K562 (cell line): ENCODE measurements around the gene LOXL4. TPM values are rescaled to one million over a fixed set of nuclear protein-coding genes. Genes with fewer than 3 reads are reported as not detected.

ENCODE experiments used
- ATAC-seq: fragments of 200-7000 bp; cut with Tn5 transposase; 3 replicates; pipeline ENCODE4 v1.9.1; 2020; ENCODE audit warnings: moderate library complexity
- BruUV-seq: library from RNA; stranded (reverse); fragments of 400-500 nt; replicated peaks from 2 replicates; lab custom pipeline; 2021; lab: Mats Ljungman, UMichigan
- CTCF ChIA-PET: fragments of 300-600 bp; formaldehyde crosslinking; extraction: SDS; loops from one replicate; lab custom pipeline; 2021; ENCODE audit warnings: low intra/inter-chr PET ratio; lab: Yijun Ruan, JAX
- POLR2A ChIA-PET: fragments of 300-600, 350-650 bp; sonication (Branson Sonifier 250); formaldehyde crosslinking; extraction: SDS; loops from one replicate; lab custom pipeline; 2021; ENCODE audit warnings: antibody characterized with exemption, inconsistent platforms; lab: Yijun Ruan, JAX
- DNase-seq, 4 experiments: peaks; one replicate each; pipeline versions ENCODE4 v3.0.0 to v3.0.0-alpha.2; 2011 to 2018; ENCODE audit warnings: low spot score in 3 of 4, mixed read lengths in 3 of 4; ENCODE audit errors: extremely low read depth in 1 of 4
- FAIRE-seq: peaks from 2 replicates; lab custom pipeline; 2011; peaks lifted over from hg19 to GRCh38; lab: Jason Lieb, UNC
- H2AFZ ChIP-seq: 2 replicates; pipeline ENCODE4 v1.6.0; 2011; ENCODE audit warnings: low read depth, low read length, control low read depth, inconsistent platforms
- H3K27ac ChIP-seq: fragments of 200-600 bp; 3 replicates; pipeline ENCODE4 v1.8.0; 2011; ENCODE audit warnings: low read depth, mild to moderate bottlenecking, control low read depth, inconsistent platforms, low read length, moderate library complexity, mixed read lengths; ENCODE audit errors: extremely low read depth
- H3K27me3 ChIP-seq, 2 experiments: fragments of 300-600 bp in 1 of 2; 2 replicates in 1 of 2; 3 replicates in 1 of 2; pipeline versions ENCODE4 v1.6.0 to v1.8.0; 2011; ENCODE audit warnings: inconsistent platforms in 2 of 2, low read length in 2 of 2, mild to moderate bottlenecking in 1 of 2, mixed read lengths in 1 of 2, moderate library complexity in 1 of 2; ENCODE audit not compliant: control insufficient read depth in 2 of 2, insufficient read depth in 2 of 2
- H3K36me3 ChIP-seq: fragments of 300-600 bp; 3 replicates; pipeline ENCODE4 v1.8.0; 2011; ENCODE audit warnings: mild to moderate bottlenecking, low read length, inconsistent platforms; ENCODE audit not compliant: control insufficient read depth, insufficient read depth
- H3K4me1 ChIP-seq, 2 experiments: fragments of 200-600 bp in 1 of 2; replicated peaks in 1 of 2; 2 replicates in 1 of 2; 3 replicates in 1 of 2; pipeline versions ENCODE4 v1.5.1 to v1.8.0; 2011; ENCODE audit warnings: inconsistent platforms in 2 of 2, low read length in 2 of 2, mild to moderate bottlenecking in 1 of 2, mixed read lengths in 1 of 2, moderate library complexity in 1 of 2; ENCODE audit not compliant: control insufficient read depth in 2 of 2, insufficient read depth in 2 of 2
- H3K4me2 ChIP-seq: 2 replicates; pipeline ENCODE4 v1.6.1; 2011; ENCODE audit warnings: low read length, control low read depth, inconsistent platforms, mixed read lengths; ENCODE audit not compliant: insufficient read depth
- H3K4me3 ChIP-seq: fragments of 200-600 bp; sonication (generic), shearing (Covaris generic); 2 replicates; pipeline ENCODE4 v1.5.1; 2016; ENCODE audit warnings: control low read depth, inconsistent platforms
- H3K79me2 ChIP-seq: fragments of 200-600 bp; 3 replicates; pipeline ENCODE4 v1.8.0; 2011; ENCODE audit warnings: low read length, inconsistent platforms; ENCODE audit not compliant: control insufficient read depth, insufficient read depth
- H3K9ac ChIP-seq, 2 experiments: 2 replicates each; pipeline versions ENCODE4 v1.6.0 to v1.6.1; 2011; ENCODE audit warnings: low read depth in 2 of 2, low read length in 2 of 2, control low read depth in 1 of 2, inconsistent platforms in 1 of 2, mild to moderate bottlenecking in 1 of 2, mixed read lengths in 1 of 2; ENCODE audit not compliant: insufficient read depth in 1 of 2
- H3K9me1 ChIP-seq: one replicate; pipeline ENCODE4 v1.6.0; 2011; ENCODE audit warnings: inconsistent platforms, mild to moderate bottlenecking, low read length, moderate library complexity; ENCODE audit not compliant: control insufficient read depth, insufficient read depth
- H3K9me3 ChIP-seq: replicated peaks from 2 replicates; pipeline ENCODE4 v1.5.1; 2011; ENCODE audit warnings: low read depth, low read length, inconsistent platforms; ENCODE audit not compliant: control insufficient read depth, insufficient read depth
- H4K20me1 ChIP-seq: replicated peaks from 2 replicates; pipeline ENCODE4 v1.6.1; 2011; ENCODE audit warnings: low read length, inconsistent platforms, mixed read lengths; ENCODE audit not compliant: control insufficient read depth, insufficient read depth
- POLR2G ChIP-seq: fragments of 200-400 bp; formaldehyde crosslinking; IDR thresholded peaks from 2 replicates; pipeline ENCODE4 v1.6.1; 2017; ENCODE audit warnings: low read depth, mild to moderate bottlenecking, antibody characterized with exemption, low read length, moderate library complexity
- ZBTB8A ChIP-seq: fragments of 450-650 bp; IDR thresholded peaks from 2 replicates; pipeline ENCODE4 v1.6.1; 2018; ENCODE audit warnings: mild to moderate bottlenecking, moderate library complexity; ENCODE audit not compliant: partially characterized antibody
- WGBS: fragments of 100-300 bp; shearing (Covaris generic); methylation state at CpG from one replicate; pipeline ENCODE4 v1.1.6; 2016; ENCODE audit warnings: low coverage, mixed read lengths; ENCODE audit not compliant: insufficient coverage; ENCODE audit errors: missing lambda C conversion rate; 5-methylcytosine and 5-hydroxymethylcytosine counted together
- in situ Hi-C: fragments of 300-500 bp; cut with MboI; formaldehyde crosslinking; loops from 4 replicates; pipeline ENCODE4 v1.15.0; 2018; ENCODE audit warnings: inconsistent platforms, mixed read lengths
- intact Hi-C: fragments of 100-400 bp; cut with micrococcal nuclease; formaldehyde crosslinking; loops from 2 replicates; pipeline ENCODE4 v1.14.2; 2022
- polyA plus RNA-seq, 8 experiments: library from polyadenylated mRNA; depleted of rRNA in 4 of 8; stranded (reverse) in 5 of 8; unstranded in 3 of 8; fragments of >200 nt; fragmentation: Nextera tagmentation in 2 of 8; fragmentation: Illumina TruSeq in 1 of 8; extraction: Ambion mirVana in 2 of 8; extraction: Trizol in 1 of 8; gene quantifications; 2 replicates each; pipeline versions ENCODE4 v1.2.1 to v1.2.3, GENCODE V29; 2011 to 2014; ENCODE audit warnings: inconsistent platforms in 1 of 8, missing spikeins in 1 of 8
- total RNA-seq, 7 experiments: library from RNA; depleted of rRNA in 6 of 7; stranded (reverse); fragments of >200 nt in 6 of 7; fragmentation: Illumina TruSeq in 2 of 7; extraction: Trizol in 2 of 7; gene quantifications; 2 replicates each; pipeline versions ENCODE4 v1.2.1 to v1.2.3, GENCODE V29; 2011 to 2021; ENCODE audit warnings: low replicate concordance in 1 of 7
- TF ChIP-seq, protein P1 (sequence below): fragments of 250-450 bp; sonication (Bioruptor Pico); IDR thresholded peaks from 2 replicates; pipeline ENCODE4 v1.8.0; 2022; ENCODE audit warnings: moderate library complexity, mild to moderate bottlenecking, inconsistent platforms

LOXL4 gene
- total and polyA plus RNA-seq, 9 of the 15 experiments (the other 6 are each of a cell fraction or from before 2014, with no cell fraction given), result 0.03 to 0.35 (median 0.05) TPM; not detected in 3

DNA sequence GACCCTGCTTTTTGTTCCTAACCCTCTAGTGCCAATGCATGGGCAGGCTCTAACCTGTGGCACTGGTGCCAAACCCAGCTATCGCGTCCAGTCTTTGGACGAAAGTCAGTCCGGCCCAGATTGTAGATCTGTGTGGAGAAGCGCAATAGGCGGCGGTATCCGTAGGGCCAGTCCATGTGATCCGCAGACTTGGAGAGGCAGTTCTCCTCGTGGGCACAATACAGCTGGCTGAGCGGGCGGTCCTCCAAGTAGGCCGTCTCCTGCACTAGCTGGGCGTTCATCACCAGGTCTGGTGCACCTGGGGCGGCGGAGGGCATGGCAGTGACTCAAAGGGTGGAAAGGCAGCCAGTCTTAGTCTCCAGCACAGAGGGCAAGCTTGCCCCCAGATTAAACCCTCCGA, 14.5 kb downstream of the LOXL4 start:
- no peaks in the 10 kb centered on the region for H3K9me3 ChIP-seq
- BruUV-seq, result no TSS peak
- H3K9me1 ChIP-seq, result no peaks in the 10 kb centered on the region
- POLR2A ChIA-PET, result interaction anchor here (1.5 kb wide), 1 partner anchor 17 kb away, joined by 3 read pairs; no protein-coding TSS in a partner anchor
- WGBS, result 79% methylated on average over 12 of the region's 17 CpGs
- no peaks in the 10 kb centered on the region for H3K27me3 ChIP-seq
- H3K27ac ChIP-seq, result no peak overlapping the region
- no peak for TF ChIP-seq ZBTB8A
- TF ChIP-seq POLR2G, result peak; percentile 37; the same call in 1 of the 2 replicates
- TF ChIP-seq, all 486 proteins: peak for 1
- intact Hi-C loops, result no loop called here
- Histone ChIP-seq H2AFZ (no peak overlapping the region), H4K20me1 (no peaks in the 10 kb centered on the region), H3K79me2 (no peaks in the 10 kb centered on the region), H3K36me3 (no peaks in the 10 kb centered on the region), H3K9ac (no peak overlapping the region; a peak in 1 of 4 replicates), H3K4me1 (no peaks in the 10 kb centered on the region), H3K4me2 (no peak overlapping the region), H3K4me3 (no peak overlapping the region)
- CTCF ChIA-PET, result no interaction called here
- no peak for FAIRE-seq
- ATAC-seq, result no peak
- no peak for DNase-seq
- in situ Hi-C loops, result no loop called here

DNA sequence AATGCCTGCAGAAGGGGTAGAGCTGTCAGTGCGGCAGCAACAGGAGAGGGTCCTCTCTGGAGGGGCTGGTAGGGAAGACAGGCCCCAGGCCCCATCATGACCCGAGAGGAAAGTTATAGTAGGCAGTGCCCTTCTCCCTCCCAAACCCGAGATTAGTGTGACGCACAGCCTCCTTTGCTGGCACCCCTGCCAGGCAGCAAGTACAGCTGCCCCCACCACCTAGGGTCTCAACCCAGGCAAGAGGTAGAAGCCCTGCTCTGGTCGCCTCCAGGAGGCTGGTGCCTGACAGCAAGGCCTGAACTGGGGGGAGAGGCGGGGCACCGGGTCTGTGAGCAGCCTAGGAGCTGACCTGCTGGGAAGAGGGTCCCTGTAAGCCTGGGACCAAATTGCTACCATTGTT, 15.5 kb downstream of the LOXL4 start:
- FAIRE-seq (no peak), ATAC-seq (no peak)
- no peaks in the 10 kb centered on the region for H3K79me2 ChIP-seq
- no peak overlapping the region for H3K27ac ChIP-seq
- H3K36me3 ChIP-seq, result peaks cover 5% of the 10 kb centered on the region; the same call in 1 of the 3 replicates
- POLR2A ChIA-PET, result interaction anchor here (1.5 kb wide), 1 partner anchor 16 kb away, joined by 3 read pairs; no protein-coding TSS in a partner anchor
- no peaks in the 10 kb centered on the region for H3K9me3 ChIP-seq
- BruUV-seq, result no TSS peak
- 93% methylated on average over 3 of the region's 7 CpGs for WGBS
- intact Hi-C loops, result no loop called here
- H4K20me1 ChIP-seq, result no peaks in the 10 kb centered on the region
- CTCF ChIA-PET, result no interaction called here
- H2AFZ ChIP-seq, result no peak overlapping the region
- H3K9ac ChIP-seq, result no peak overlapping the region
- no peaks in the 10 kb centered on the region for H3K4me1 ChIP-seq
- in situ Hi-C loops, result no loop called here
- H3K4me3 ChIP-seq, result no peak overlapping the region
- TF ChIP-seq POLR2G, result peak; percentile 28; the same call in 1 of the 2 replicates
- TF ChIP-seq, protein P1, sequence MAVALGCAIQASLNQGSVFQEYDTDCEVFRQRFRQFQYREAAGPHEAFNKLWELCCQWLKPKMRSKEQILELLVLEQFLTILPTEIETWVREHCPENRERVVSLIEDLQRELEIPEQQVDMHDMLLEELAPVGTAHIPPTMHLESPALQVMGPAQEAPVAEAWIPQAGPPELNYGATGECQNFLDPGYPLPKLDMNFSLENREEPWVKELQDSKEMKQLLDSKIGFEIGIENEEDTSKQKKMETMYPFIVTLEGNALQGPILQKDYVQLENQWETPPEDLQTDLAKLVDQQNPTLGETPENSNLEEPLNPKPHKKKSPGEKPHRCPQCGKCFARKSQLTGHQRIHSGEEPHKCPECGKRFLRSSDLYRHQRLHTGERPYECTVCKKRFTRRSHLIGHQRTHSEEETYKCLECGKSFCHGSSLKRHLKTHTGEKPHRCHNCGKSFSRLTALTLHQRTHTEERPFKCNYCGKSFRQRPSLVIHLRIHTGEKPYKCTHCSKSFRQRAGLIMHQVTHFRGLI (CRISPR knock-in tag), result no peak
- TF ChIP-seq, all 486 proteins: peak for 1
- DNase-seq, result no peak
- Histone ChIP-seq H3K4me2 (no peak overlapping the region), H3K27me3 (no peaks in the 10 kb centered on the region), H3K9me1 (no peaks in the 10 kb centered on the region)
